ENCODE measurements around the gene CUTA.
A peak's percentile ranks its signal among the peaks of the same experiment; 100 is the strongest.
"Not testable (repeated sequence)": the region's sequence is repeated elsewhere in the genome, so short reads cannot be mapped to it uniquely, and the experiment has no call there.

Gene CUTA

GRCh38 chr6:33410050-33410710 is 7.7 kb downstream of the CUTA start:
- FAIRE-seq (peak; percentile 98), DNase-seq (ENCODE audit: insufficient read length) (peak; percentile 99)
- TF ChIP-seq POLR2A (IDR thresholded peaks at IDR 0.05; ENCODE audit: low read depth, low read length) = peak; percentile 57; the same call in 1 of the 2 replicates
- peak; percentile 79 for TF ChIP-seq POLR2AphosphoS5 (IDR thresholded peaks at IDR 0.05; ENCODE audit: low read depth, low read length)
- no peak for TF ChIP-seq TAF1 (IDR thresholded peaks at IDR 0.05; ENCODE audit: borderline replicate concordance, low read depth, low read length)

- FAIRE-seq = no peak
- no peak for TF ChIP-seq TAF1 (IDR thresholded peaks at IDR 0.05; ENCODE audit: borderline replicate concordance, low read depth, low read length)
- TF ChIP-seq POLR2A (IDR thresholded peaks at IDR 0.05; ENCODE audit: low read depth, low read length) = no peak
- TF ChIP-seq POLR2AphosphoS5 (IDR thresholded peaks at IDR 0.05; ENCODE audit: low read depth, low read length) = no peak
- DNase-seq (ENCODE audit: insufficient read length) = no peak
These were observed 10.7 kb downstream of the CUTA start for GRCh38 chr6:33407132-33407718.

GRCh38 chr6:33406126-33406525 is 11.8 kb downstream of the CUTA start:
- no peak for FAIRE-seq
- DNase-seq (ENCODE audit: insufficient read length) = no peak
- TF ChIP-seq TAF1 (IDR thresholded peaks at IDR 0.05; ENCODE audit: borderline replicate concordance, low read depth, low read length) (no peak), POLR2AphosphoS5 (IDR thresholded peaks at IDR 0.05; ENCODE audit: low read depth, low read length) (no peak; the same call in 1 of the 2 replicates), POLR2A (IDR thresholded peaks at IDR 0.05; ENCODE audit: low read depth, low read length) (no peak)

- FAIRE-seq (no peak), DNase-seq (ENCODE audit: insufficient read length) (no peak)
- TF ChIP-seq POLR2A (IDR thresholded peaks at IDR 0.05; ENCODE audit: low read depth, low read length) = no peak
- no peak for TF ChIP-seq TAF1 (IDR thresholded peaks at IDR 0.05; ENCODE audit: borderline replicate concordance, low read depth, low read length)
- TF ChIP-seq POLR2AphosphoS5 (IDR thresholded peaks at IDR 0.05; ENCODE audit: low read depth, low read length) = no peak; the same call in 1 of the 2 replicates
These were observed 12.4 kb downstream of the CUTA start for GRCh38 chr6:33405386-33405940.

DNA sequence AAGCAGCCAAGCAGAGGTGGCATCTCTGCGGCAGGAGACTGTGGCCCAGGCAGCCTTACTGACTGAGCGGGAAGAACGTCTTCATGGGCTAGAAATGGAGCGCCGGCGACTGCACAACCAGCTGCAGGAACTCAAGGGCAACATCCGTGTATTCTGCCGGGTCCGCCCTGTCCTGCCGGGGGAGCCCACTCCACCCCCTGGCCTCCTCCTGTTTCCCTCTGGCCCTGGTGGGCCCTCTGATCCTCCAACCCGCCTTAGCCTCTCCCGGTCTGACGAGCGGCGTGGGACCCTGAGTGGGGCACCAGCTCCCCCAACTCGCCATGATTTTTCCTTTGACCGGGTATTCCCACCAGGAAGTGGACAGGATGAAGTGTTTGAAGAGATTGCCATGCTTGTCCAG is 13.0 kb downstream of the CUTA start:
- TF ChIP-seq POLR2A (IDR thresholded peaks at IDR 0.05; ENCODE audit: low read depth, low read length) (no peak), TAF1 (IDR thresholded peaks at IDR 0.05; ENCODE audit: borderline replicate concordance, low read depth, low read length) (no peak), POLR2AphosphoS5 (IDR thresholded peaks at IDR 0.05; ENCODE audit: low read depth, low read length) (no peak)
- no peak for FAIRE-seq
- no peak for DNase-seq (ENCODE audit: insufficient read length)

- not testable (repeated sequence) for DNase-seq (ENCODE audit: insufficient read length); FAIRE-seq
These were observed 18.0 kb downstream of the CUTA start for GRCh38 chr6:33399881-33400280.

DNA sequence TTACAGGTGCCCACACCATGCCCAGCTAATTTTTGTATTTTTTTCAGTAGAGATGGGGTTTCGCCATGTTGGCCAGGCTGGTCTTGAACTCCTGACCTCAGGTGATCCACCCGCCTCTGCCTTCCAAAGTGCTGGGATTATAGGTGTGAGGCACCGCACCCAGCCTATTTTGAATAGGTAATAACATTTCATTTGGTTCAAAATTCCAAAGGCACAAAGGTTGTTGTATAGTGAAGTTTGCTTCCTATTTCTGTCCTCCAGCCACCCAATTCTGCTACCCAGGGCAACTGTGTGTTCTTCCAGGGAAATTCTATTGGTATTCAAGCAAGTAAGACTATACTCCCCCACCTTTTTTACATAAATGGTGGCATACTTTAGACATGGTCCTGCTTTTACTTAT is 19.3 kb downstream of the CUTA start:
- DNase-seq (ENCODE audit: insufficient read length); FAIRE-seq: not testable (repeated sequence)

- FAIRE-seq = no peak
- DNase-seq (ENCODE audit: insufficient read length) = no peak
- TF ChIP-seq POLR2AphosphoS5 (IDR thresholded peaks at IDR 0.05; ENCODE audit: low read depth, low read length) (no peak), TAF1 (IDR thresholded peaks at IDR 0.05; ENCODE audit: borderline replicate concordance, low read depth, low read length) (no peak), POLR2A (IDR thresholded peaks at IDR 0.05; ENCODE audit: low read depth, low read length) (no peak)
These were observed 20.4 kb downstream of the CUTA start for GRCh38 chr6:33397541-33397940.

DNA sequence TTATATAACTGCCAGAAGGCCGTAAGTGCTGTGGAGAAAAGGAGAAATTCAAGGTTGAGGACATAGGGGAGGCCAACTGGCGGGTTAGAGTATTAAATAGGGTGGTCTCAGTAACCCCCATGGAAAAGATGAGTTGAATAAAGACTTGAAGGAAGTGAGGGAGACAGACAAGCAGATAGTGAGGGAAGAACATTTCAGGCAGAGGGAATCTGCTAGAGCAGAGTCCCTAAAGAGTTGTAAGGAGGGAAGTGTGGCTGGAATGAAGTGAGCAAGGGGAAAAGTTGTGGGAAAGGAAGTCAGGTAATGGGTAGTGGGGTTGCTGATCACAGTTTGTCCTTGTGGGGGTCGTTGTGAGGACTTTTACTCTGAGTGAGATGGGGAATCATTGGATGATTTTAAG is 24.9 kb downstream of the CUTA start:
- DNase-seq (ENCODE audit: insufficient read length) (no peak), FAIRE-seq (no peak)
- TF ChIP-seq POLR2AphosphoS5 (IDR thresholded peaks at IDR 0.05; ENCODE audit: low read depth, low read length) (no peak), TAF1 (IDR thresholded peaks at IDR 0.05; ENCODE audit: borderline replicate concordance, low read depth, low read length) (no peak)

DNA sequence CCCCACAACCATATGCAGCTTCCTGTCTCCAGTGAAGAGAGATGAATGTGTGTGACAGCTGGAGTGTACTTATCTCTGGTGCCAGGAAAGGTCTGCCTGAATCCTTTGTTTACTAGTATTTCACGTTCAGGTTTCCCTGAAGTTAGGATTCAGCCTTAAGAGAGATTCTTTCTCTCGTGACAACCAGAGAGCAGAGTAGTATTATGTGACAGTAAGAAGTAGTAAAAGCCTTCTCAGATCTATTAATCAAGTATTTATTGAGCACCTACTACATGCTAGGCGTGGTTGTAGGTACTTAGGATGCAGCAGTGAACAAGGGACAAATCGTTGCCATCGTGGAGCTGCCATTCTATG is 25.3 kb downstream of the CUTA start:
- no peak for TF ChIP-seq TAF1 (IDR thresholded peaks at IDR 0.05; ENCODE audit: borderline replicate concordance, low read depth, low read length)
- no peak for TF ChIP-seq POLR2A (IDR thresholded peaks at IDR 0.05; ENCODE audit: low read depth, low read length)
- TF ChIP-seq POLR2AphosphoS5 (IDR thresholded peaks at IDR 0.05; ENCODE audit: low read depth, low read length) = no peak
- FAIRE-seq = no peak
- DNase-seq (ENCODE audit: insufficient read length) = no peak

DNA sequence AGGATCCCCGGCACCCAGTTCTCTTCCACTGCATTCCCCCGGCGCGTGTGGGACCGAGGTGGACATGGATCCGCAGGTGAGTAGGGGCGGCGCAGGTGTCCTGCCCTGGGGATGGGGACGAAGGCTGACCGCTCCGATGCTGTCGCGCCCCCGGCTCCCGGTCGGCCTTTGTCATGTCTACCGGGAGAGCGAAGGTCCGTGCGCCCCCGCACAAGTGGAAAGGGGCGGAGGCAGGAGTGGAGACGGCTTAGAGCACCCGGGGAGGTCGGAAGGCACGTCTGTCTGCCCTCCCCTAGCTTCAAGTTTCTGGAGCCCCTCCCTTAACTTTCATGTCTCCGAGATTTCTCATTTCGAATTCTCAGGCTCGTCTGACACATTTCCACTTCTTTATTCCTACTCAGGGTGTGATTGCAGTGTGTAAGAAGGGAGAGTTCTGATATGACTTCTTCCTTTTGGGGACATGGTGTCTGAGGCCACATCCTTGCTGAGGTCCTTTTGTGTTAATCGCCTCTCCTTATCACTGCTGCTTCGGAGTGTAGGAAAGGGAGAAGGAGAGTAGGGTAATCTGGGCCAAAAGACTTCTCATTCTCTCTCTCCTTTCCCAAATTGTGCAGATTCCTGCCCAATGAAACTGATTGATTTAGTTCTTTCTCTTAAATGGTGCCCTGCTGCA is 25.8 kb downstream of the CUTA start:
- TF ChIP-seq POLR2AphosphoS5 (IDR thresholded peaks at IDR 0.05; ENCODE audit: low read depth, low read length) = peak; percentile 16; the same call in 1 of the 2 replicates
- no peak for TF ChIP-seq POLR2A (IDR thresholded peaks at IDR 0.05; ENCODE audit: low read depth, low read length)
- TF ChIP-seq TAF1 (IDR thresholded peaks at IDR 0.05; ENCODE audit: borderline replicate concordance, low read depth, low read length) = 0 out of 2 replicates have a peak, but pooled peaks have one; percentile 6
- DNase-seq (ENCODE audit: insufficient read length) = no peak
- FAIRE-seq = no peak
